Neural cell (in vitro differentiated cells): ENCODE results near the gene EEF1A2. TPM values are rescaled to one million over a fixed set of nuclear protein-coding genes. Genes with fewer than 3 reads are reported as not detected.

Experiments
- H2AFZ ChIP-seq: fragments of 200-600, 300-800 bp; sonication (generic), shearing (Covaris generic); 2 replicates; pipeline ENCODE4 v1.6.0; 2014; ENCODE audit warnings: low read depth, mild to moderate bottlenecking, antibody characterized with exemption, low read length, moderate library complexity
- H3F3A ChIP-seq: fragments of 200-600 bp; shearing (Covaris generic); 2 replicates; pipeline ENCODE4 v1.6.1; 2016; ENCODE audit warnings: mild to moderate bottlenecking, moderate library complexity, mixed read lengths, antibody characterized with exemption, low read length; ENCODE audit not compliant: insufficient read depth, poor library complexity, severe bottlenecking
- H3K27ac ChIP-seq: fragments of 200-600, 300-800 bp; sonication (generic), shearing (Covaris generic); 2 replicates; pipeline ENCODE4 v1.5.1; 2014; ENCODE audit warnings: mild to moderate bottlenecking, low read length, moderate library complexity
- H3K27me3 ChIP-seq: fragments of 300-800, 200-600 bp; sonication (generic), shearing (Covaris generic); 2 replicates; pipeline ENCODE4 v1.6.0; 2014; ENCODE audit warnings: mild to moderate bottlenecking, low read depth, low read length, moderate library complexity; ENCODE audit not compliant: insufficient read depth
- H3K36me3 ChIP-seq: fragments of 300-800, 200-600 bp; sonication (generic), shearing (Covaris generic); 2 replicates; pipeline ENCODE4 v1.5.1; 2014; ENCODE audit warnings: mild to moderate bottlenecking, antibody characterized with exemption, low read length, moderate library complexity; ENCODE audit not compliant: insufficient read depth
- H3K4me2 ChIP-seq: fragments of 300-800, 200-600 bp; sonication (generic), shearing (Covaris generic); 2 replicates; pipeline ENCODE4 v1.6.0; 2014; ENCODE audit warnings: mild to moderate bottlenecking, low read length
- H3K4me3 ChIP-seq: fragments of 300-800, 200-600 bp; sonication (generic), shearing (Covaris generic); 2 replicates; pipeline ENCODE4 v1.5.1; 2014; ENCODE audit warnings: mild to moderate bottlenecking, low read length, moderate library complexity
- H3K79me2 ChIP-seq: fragments of 200-600 bp; shearing (Covaris generic); replicated peaks from 2 replicates; pipeline ENCODE4 v1.6.0; 2014; ENCODE audit warnings: mild to moderate bottlenecking, low read length, moderate library complexity; ENCODE audit not compliant: insufficient read depth
- H3K9ac ChIP-seq: fragments of 300-800, 200-600 bp; sonication (generic), shearing (Covaris generic); 2 replicates; pipeline ENCODE4 v1.6.1; 2016; ENCODE audit warnings: mild to moderate bottlenecking, low read length, mixed read lengths
- H3K9me2 ChIP-seq: fragments of 200-600 bp; shearing (Covaris generic); 2 replicates; pipeline ENCODE4 v1.6.1; 2016; ENCODE audit warnings: mild to moderate bottlenecking, low read length, mixed read lengths; ENCODE audit not compliant: insufficient read depth
- H3K9me3 ChIP-seq: fragments of 200-600, 300-800 bp; sonication (generic), shearing (Covaris generic); 2 replicates; pipeline ENCODE4 v1.6.1; 2016; ENCODE audit warnings: mild to moderate bottlenecking, mixed run types, low read length, moderate library complexity, mixed read lengths
- H4K20me1 ChIP-seq: fragments of 200-600 bp; shearing (Covaris generic); 2 replicates; pipeline ENCODE4 v1.6.1; 2016; ENCODE audit warnings: mild to moderate bottlenecking, mixed run types; ENCODE audit not compliant: insufficient read depth
- EP300 ChIP-seq: fragments of 450-650 bp; conservative IDR thresholded peaks from 2 replicates; pipeline ENCODE4 v1.6.1; 2014; ENCODE audit warnings: antibody characterized with exemption, mild to moderate bottlenecking, moderate library complexity; ENCODE audit not compliant: poor library complexity, severe bottlenecking
- EZH2 ChIP-seq: fragments of 200-600, 300-800 bp; shearing (Covaris generic), sonication (generic); IDR thresholded peaks from 2 replicates; pipeline ENCODE4 v1.6.1; 2014; ENCODE audit warnings: antibody characterized with exemption, low read length, borderline replicate concordance, mild to moderate bottlenecking; ENCODE audit not compliant: insufficient read depth, poor library complexity, severe bottlenecking
- MXI1 ChIP-seq: fragments of 450-650 bp; conservative IDR thresholded peaks from 2 replicates; pipeline ENCODE4 v1.6.1; 2014; ENCODE audit warnings: antibody characterized with exemption, mild to moderate bottlenecking; ENCODE audit not compliant: poor library complexity, severe bottlenecking
- POLR2AphosphoS5 ChIP-seq: IDR thresholded peaks from 2 replicates; pipeline ENCODE4 v1.6.1; 2012
- RAD21 ChIP-seq: fragments of 450-650 bp; conservative IDR thresholded peaks from 2 replicates; pipeline ENCODE4 v1.6.1; 2014; ENCODE audit warnings: antibody characterized with exemption, mild to moderate bottlenecking, moderate library complexity
- SMC3 ChIP-seq: fragments of 450-650 bp; conservative IDR thresholded peaks from 2 replicates; pipeline ENCODE4 v1.6.1; 2014; ENCODE audit warnings: antibody characterized with exemption, mild to moderate bottlenecking, moderate library complexity; ENCODE audit not compliant: poor library complexity
- TAF1 ChIP-seq: IDR thresholded peaks from 2 replicates; pipeline ENCODE4 v1.6.1; 2012; ENCODE audit warnings: low read depth
- polyA plus RNA-seq: library from polyadenylated mRNA; depleted of rRNA; stranded (reverse); fragments of >200 nt; gene quantifications from 2 replicates; pipeline ENCODE4 v1.2.3, GENCODE V29; 2014
- TF ChIP-seq, protein P1 (sequence below): IDR thresholded peaks from 2 replicates; pipeline ENCODE4 v1.6.1; 2012; ENCODE audit warnings: borderline replicate concordance
- TF ChIP-seq, protein P2 (sequence below): fragments of 450-650 bp; IDR thresholded peaks from 2 replicates; pipeline ENCODE4 v1.5.1; 2014; ENCODE audit warnings: antibody characterized with exemption, mild to moderate bottlenecking, moderate library complexity; ENCODE audit not compliant: poor library complexity, severe bottlenecking

EEF1A2 gene
- polyA plus RNA-seq, 1 donor from 2014 or later, result 208 TPM

DNA sequence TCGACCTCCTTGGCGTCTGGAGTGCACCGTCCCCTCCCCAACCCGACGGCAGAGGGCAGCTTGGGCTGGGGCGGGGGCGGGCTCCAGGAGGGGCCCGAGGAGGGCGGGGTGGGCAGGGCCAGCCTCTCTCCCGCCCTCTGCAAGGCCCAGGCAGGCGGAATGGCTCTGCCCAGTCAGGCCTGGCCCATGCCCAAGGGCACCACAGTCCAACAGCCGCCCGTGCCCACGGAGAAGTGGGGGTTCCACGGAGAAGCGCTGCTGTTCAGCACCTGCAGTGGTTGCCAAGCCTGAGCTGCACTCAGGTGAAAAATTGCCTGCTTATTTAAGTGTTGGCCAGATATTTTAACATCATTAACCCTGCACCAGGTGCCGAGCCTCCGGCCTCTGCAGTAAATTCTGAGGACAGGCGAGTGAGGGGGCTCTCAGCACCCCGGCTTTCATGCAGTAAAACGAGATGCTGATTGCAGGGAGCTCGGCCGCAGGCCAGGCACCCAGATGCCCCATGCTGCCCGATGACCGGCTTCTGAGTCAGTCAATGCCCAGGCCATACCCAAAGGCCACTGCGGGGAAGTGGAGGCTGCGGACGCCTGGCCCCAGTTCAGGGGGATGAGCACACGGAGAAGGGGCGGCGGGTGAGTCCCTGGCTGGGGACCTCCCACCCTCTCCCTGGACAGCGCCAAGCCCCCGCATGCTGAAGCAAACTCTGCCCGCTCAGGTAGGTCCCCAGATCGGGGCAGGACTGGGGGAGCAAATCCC, 49.0 kb upstream of the EEF1A2 start, which contains the start of gene SRMS:
SRMS (minus strand) TSS at position 25 of the 756 bp plus-strand sequence. CDS start 286 bp downstream, outside the sequence.
- no peaks in the 10 kb centered on the region for H3K9me2 ChIP-seq
- no peaks in the 10 kb centered on the region for H3F3A ChIP-seq
- H3K4me3 ChIP-seq, result no peak within 1 kb of the TSS
- H3K27me3 ChIP-seq, result no peaks in the 10 kb centered on the region
- H3K36me3 ChIP-seq, result no peaks in the 10 kb centered on the region
- no peak within 1 kb of the TSS for H3K27ac ChIP-seq
- TF ChIP-seq, protein P1, sequence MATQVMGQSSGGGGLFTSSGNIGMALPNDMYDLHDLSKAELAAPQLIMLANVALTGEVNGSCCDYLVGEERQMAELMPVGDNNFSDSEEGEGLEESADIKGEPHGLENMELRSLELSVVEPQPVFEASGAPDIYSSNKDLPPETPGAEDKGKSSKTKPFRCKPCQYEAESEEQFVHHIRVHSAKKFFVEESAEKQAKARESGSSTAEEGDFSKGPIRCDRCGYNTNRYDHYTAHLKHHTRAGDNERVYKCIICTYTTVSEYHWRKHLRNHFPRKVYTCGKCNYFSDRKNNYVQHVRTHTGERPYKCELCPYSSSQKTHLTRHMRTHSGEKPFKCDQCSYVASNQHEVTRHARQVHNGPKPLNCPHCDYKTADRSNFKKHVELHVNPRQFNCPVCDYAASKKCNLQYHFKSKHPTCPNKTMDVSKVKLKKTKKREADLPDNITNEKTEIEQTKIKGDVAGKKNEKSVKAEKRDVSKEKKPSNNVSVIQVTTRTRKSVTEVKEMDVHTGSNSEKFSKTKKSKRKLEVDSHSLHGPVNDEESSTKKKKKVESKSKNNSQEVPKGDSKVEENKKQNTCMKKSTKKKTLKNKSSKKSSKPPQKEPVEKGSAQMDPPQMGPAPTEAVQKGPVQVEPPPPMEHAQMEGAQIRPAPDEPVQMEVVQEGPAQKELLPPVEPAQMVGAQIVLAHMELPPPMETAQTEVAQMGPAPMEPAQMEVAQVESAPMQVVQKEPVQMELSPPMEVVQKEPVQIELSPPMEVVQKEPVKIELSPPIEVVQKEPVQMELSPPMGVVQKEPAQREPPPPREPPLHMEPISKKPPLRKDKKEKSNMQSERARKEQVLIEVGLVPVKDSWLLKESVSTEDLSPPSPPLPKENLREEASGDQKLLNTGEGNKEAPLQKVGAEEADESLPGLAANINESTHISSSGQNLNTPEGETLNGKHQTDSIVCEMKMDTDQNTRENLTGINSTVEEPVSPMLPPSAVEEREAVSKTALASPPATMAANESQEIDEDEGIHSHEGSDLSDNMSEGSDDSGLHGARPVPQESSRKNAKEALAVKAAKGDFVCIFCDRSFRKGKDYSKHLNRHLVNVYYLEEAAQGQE, result no peak
- no peak for TF ChIP-seq TAF1
- no peak for TF ChIP-seq MXI1
- TF ChIP-seq, protein P2, sequence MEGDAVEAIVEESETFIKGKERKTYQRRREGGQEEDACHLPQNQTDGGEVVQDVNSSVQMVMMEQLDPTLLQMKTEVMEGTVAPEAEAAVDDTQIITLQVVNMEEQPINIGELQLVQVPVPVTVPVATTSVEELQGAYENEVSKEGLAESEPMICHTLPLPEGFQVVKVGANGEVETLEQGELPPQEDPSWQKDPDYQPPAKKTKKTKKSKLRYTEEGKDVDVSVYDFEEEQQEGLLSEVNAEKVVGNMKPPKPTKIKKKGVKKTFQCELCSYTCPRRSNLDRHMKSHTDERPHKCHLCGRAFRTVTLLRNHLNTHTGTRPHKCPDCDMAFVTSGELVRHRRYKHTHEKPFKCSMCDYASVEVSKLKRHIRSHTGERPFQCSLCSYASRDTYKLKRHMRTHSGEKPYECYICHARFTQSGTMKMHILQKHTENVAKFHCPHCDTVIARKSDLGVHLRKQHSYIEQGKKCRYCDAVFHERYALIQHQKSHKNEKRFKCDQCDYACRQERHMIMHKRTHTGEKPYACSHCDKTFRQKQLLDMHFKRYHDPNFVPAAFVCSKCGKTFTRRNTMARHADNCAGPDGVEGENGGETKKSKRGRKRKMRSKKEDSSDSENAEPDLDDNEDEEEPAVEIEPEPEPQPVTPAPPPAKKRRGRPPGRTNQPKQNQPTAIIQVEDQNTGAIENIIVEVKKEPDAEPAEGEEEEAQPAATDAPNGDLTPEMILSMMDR, result no peak
- no peak for TF ChIP-seq RAD21
- no peak for TF ChIP-seq SMC3
- TF ChIP-seq EP300, result no peak
- no peak for TF ChIP-seq POLR2AphosphoS5
- no peak for TF ChIP-seq EZH2
- no peaks in the 10 kb centered on the region for H3K9me3 ChIP-seq
- H3K4me2 ChIP-seq, result no peak within 1 kb of the TSS
- no peak within 1 kb of the TSS for H2AFZ ChIP-seq
- no peaks in the 10 kb centered on the region for H3K79me2 ChIP-seq
- H4K20me1 ChIP-seq, result no peaks in the 10 kb centered on the region
- no peak within 1 kb of the TSS for H3K9ac ChIP-seq

DNA sequence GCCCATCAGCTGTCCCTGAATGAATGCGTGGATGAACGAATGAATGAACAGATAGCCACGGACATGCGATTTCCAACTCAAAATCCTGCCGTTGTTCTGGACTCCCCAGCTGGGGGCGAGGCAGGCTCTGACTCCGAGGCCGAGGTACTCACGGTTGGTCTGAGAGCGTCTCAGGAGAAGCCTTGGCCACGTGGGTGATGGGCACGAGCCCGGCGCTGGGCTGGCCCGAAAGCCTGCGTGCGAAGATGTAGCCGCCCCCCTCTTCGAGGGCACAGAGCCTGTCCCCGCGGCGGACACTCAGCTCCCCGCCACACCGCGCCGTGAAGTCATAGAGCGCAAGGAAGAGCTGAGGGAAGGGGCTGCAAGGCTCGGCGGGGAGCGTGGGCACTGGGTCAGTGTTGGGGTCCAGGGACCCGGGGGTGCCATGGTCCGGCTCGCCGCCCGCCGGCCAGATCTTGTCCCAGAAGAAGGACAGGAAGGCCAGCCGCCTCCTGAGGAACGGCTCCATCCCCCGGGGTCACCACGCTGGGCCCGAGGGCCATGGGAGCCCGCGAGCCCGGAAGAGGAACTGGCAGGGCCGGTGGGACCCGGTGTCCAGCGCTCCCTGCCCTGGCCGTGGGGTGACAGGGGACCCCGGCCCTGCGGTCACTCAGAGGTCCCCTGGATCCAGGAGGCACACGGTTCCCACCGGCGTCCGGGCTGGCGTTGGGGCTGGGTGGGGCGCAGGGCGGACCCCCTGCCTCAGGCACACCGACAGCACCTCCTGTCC, 48.3 kb upstream of the EEF1A2 start:
- H3K9me2 ChIP-seq, result no peaks in the 10 kb centered on the region
- no peaks in the 10 kb centered on the region for H3K79me2 ChIP-seq
- no peaks in the 10 kb centered on the region for H3K36me3 ChIP-seq
- no peak overlapping the region for H2AFZ ChIP-seq
- H3K27me3 ChIP-seq, result no peaks in the 10 kb centered on the region
- no peak overlapping the region for H3K4me3 ChIP-seq
- no peak overlapping the region for H3K27ac ChIP-seq
- H3F3A ChIP-seq, result no peaks in the 10 kb centered on the region
- TF ChIP-seq TAF1, result no peak
- no peak for TF ChIP-seq EP300
- TF ChIP-seq, protein P1, result no peak
- TF ChIP-seq MXI1, result no peak
- no peak for TF ChIP-seq POLR2AphosphoS5
- no peak for TF ChIP-seq RAD21
- no peak for TF ChIP-seq SMC3
- no peak for TF ChIP-seq EZH2
- TF ChIP-seq, protein P2, result no peak
- H3K9ac ChIP-seq, result no peak overlapping the region
- H3K9me3 ChIP-seq, result no peaks in the 10 kb centered on the region
- no peaks in the 10 kb centered on the region for H4K20me1 ChIP-seq
- H3K4me2 ChIP-seq, result no peak overlapping the region
